Midbrain (tissue), 1 donor: ENCODE data around the gene IP6K2.

ENCODE experiments used
- DNase-seq: peaks from one replicate; lab custom pipeline; 2025; lab: John Stamatoyannopoulos, UW

Gene IP6K2

DNA sequence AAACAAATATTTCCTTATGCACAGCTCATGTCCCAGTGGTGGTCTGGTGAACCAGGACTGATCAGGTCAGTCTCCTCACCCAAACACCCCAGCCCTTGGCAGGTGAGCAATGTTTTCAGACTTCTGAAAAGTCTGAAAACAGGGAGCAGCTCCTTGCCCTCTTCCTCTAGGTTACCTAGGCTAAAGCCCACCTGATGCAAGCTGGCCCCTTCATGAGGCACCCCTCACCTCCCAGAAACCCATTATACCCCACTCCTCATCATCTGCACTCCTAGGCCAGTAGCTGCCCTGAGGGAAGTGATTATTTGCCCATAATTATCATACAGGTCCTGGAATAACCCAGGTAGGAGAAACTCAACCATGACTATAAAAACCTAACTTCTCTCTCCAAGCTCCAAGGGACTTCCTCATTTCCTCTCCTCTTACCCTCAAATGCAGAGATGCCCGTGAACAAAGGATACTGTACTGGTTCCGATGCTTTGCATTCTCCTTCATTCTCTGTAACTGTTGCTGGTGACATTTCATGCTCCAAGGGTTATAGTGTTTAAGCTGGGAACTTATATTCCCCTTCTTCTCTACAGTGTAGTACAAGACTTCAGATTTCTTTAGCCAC is 26.1 kb downstream of the IP6K2 start:
- no peak for DNase-seq

DNA sequence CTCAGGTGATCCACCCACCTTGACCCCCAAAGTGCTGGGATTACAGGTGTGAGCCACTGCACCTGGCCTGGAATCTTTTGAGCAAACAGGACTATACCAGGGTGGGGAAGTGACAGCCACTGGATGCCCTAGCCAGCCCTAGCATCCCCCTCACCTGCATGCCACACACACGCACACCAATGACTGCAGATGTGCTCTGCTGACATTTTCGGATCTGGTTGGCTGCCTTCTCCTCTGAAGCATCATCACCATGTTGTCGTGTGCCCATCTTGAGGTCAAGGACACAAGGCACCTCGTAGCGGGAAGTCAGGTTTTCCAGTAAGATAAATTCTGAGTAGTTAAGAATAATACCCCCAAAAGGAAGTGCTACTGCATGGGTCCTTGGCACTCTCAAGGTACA is 27.6 kb downstream of the IP6K2 start:
- no peak for DNase-seq

DNA sequence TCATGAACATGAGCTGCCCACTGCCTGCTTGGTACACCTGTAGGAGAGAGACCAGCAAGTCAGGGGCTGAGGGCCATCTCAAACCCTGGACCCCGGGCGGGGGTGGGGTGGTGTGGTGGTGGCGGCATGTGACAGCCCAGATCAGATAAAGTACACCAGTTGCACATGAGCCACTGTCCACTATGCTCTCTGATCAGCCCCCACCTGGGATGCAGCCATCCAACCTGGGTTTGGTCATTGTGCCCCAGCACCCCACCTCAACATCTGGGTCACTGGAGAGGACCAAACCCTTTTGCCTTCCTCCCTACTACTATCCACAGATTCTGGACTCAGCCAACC is 28.3 kb downstream of the IP6K2 start:
- DNase-seq, result no peak

DNA sequence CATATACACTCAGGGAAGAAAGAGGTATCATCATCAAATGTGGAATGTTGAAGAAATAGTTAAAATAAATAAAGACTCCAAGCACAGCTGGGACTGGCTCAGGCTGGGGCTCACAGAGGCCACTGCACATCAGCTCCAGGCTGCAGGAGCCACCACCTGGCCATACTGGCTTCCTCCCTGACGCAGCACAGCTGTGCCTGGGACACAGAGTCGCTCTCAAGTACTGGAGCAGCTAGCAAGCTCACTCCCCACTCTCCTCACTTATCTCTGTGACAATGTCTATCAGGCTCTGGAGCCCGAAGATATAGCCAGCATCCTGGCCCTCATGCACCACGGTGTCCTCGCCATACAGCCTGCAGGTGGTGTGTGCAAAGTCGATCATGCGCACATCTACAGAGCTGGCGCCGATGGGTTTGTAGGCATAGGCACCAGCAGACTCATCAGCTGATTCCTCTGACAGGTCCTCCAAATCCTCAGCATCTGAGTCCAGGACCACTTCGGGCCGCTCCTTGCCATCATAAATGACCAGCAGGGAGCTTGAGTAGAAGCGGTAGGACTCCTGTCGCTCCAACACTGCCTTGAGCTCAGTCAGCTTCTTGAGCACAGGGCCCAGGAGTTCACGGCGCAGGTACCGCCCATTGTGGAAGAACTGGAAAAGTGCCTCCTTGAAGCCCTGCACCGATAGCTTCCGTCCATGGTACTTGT is 28.8 kb downstream of the IP6K2 start:
- no peak for DNase-seq

DNA sequence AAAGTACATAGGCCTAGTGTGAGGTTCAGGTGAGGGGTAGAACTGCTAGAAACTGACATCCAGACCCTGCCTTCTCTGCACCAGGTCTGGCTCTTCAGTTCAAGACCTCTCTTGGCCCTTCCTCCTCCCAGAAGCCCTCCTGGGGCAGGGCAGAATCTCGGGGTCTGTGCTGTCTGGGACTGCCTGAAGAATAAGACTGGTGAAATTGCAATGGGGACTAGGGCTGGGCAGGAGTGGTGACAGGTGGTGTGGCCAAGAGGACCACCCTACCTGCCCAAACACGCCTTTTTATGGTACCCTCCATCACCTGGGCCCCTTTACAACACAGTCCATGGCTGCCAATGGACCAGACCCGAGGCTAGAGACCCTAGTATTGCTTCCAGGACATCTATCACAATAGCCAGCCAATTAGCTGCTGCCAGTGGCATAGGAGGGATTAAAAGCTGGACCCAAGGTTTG is 29.8 kb downstream of the IP6K2 start:
- DNase-seq, result no peak

DNA sequence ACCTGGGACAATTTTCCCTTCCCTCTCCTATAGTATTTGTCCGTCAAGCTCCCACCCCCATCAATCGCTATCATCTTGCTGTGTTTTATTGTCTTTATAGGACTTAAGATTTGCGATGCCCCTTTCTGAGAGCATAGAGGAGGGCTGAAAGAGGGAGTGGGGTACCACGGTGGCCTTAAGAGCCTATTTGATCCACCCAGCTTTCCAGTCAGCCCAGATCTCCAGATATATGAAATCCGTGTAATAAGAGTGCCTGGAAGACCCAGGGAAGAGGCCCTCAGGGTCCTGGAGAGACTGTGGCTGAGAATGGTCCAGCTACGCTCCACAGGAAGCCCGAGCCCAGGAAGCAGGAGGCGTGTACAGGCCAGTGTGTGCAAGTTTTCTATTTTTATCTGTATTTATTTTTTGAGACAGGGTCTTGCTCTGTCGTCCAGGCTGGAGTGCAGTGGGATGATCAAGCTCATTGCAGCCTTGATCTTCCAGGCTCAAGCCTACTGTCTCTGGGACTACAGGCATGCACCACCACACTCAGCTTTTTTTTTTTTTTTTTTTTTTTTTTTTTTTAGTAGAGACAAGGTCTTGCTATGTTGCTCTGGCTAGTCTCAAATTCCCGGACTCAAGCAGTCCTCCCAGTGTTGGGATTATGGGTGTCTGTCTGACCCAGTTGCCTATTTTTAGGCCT is 30.3 kb downstream of the IP6K2 start:
- no peak for DNase-seq

DNA sequence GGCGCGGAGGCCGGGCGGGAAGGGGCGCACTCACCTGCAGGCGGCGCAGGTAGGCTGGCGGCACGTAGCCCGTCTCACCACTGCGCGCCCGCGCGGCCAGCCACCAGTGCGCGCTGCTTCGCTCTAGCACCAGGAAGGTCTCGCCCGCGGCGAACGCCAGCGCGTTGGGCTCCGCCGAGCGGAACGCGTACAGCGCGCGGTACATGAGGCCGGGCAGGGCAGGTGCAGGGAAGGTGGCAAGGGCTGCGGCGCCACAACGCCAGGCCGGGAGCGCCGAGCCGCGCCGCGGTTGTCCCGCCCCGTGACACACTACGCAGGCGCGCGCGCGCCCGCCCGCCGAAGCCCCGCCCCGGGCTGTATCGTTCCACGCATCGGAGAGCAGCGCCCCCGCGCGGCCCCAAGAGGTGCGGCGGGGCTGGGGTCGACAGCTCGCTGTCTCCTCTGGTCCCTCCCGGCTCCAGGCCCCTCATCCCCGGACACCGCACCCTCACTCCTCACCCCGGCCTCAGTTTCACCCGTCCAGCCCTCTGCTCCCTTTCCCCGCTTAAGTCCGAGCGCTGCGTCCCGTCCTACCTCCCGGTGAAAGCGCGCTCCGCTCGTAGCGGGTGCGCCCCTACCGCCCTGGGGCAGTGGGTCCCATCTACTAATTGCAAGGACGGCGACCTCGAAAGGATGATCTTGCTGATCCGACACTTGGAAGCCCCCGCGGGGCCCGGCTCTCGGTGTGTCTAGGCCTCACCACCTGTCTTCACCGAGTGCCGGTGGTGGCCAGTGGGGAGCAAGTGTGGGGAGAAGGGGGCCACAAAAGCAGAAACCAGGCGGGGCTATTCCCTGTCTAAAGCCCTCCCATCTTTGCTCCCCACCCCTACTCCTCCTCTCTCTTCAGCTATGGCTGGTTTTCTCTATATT is 31.2 kb downstream of the IP6K2 start, which contains the start of gene NCKIPSD:
NCKIPSD (minus strand) TSS at position 313 of the 909 bp plus-strand sequence; CDS start at position 205, 108 bp downstream.
- DNase-seq, result peak; percentile 91

DNA sequence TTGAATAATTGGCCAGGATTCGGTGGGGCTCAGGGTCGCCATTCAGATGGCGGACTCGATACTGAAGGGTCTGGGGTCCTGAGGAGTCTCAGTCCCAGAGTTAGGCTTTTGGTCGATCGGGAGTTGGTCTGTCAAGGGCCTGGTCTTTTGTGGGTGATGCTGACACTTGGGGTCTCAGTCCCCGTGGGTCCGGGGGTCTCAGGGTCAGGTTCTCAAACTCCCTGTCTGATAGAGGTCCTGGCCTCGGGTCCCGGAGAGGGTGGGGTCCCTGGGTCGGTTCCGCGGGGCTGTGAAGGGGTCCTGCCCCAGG is 31.8 kb downstream of the IP6K2 start:
- no peak for DNase-seq

DNA sequence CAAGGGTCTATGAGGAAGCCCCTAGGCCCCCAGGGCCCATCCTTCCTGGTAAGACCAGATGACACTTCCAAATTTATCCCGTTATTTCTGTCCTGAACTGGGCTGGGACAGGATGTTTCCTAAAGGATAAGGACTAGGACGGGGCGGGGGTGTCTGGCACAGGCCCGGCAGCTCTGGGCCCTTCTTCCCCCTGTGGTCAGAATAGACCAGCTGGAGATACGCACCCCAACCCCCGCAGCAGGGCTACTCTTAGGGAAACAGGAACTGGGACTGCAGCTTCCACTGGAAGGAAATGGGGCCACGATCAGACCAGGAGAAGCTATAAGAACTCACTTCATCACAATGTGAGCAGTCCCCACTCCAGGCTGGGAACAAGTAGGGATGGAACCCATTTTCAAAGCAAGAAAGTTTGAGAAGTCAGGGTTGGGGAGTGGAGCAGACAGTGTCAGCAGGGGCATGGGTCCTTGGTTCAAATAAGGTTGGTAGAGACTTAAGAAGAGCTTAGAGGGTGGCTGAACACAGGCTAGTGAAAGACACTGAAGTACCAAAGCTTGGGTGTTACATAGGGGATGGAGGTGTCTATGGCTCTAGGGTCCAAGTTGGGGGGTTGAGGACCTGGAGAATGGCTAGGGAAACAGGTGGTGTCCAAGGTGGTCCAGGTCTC is 32.4 kb downstream of the IP6K2 start:
- no peak for DNase-seq

DNA sequence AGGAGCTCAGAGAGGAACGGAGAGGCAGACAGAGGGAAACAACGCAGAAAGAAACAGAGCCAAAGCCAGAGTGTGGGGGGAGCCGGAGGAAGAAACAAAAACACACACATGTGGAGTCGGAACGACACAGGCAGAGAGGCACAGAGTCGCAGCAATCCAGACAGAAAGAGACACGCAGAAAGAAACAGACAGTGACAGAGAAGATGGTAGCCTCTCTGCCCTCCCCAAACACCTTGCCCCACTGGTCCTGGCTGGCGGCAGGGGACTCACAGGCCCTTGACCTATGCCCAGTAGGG is 33.0 kb downstream of the IP6K2 start:
- DNase-seq, result no peak

DNA sequence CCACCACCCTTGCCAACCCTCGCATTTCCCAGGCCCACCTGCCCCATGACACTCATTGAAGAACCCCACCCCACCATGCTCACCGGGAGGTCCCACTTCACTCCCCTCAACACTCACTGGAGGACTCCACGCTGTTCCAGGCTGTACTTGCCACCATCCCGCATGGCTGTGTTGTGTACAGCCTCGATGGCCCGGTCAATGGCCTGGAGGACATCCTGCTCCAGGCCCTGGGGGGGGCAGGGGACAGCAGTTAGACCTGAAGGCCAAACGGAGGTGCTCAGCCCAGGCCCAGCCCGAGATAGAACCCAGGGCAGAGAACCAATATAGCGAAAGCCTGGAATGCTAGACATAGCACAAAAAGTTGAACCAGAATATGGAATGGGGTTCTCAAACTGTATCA is 34.2 kb downstream of the IP6K2 start:
- no peak for DNase-seq

DNA sequence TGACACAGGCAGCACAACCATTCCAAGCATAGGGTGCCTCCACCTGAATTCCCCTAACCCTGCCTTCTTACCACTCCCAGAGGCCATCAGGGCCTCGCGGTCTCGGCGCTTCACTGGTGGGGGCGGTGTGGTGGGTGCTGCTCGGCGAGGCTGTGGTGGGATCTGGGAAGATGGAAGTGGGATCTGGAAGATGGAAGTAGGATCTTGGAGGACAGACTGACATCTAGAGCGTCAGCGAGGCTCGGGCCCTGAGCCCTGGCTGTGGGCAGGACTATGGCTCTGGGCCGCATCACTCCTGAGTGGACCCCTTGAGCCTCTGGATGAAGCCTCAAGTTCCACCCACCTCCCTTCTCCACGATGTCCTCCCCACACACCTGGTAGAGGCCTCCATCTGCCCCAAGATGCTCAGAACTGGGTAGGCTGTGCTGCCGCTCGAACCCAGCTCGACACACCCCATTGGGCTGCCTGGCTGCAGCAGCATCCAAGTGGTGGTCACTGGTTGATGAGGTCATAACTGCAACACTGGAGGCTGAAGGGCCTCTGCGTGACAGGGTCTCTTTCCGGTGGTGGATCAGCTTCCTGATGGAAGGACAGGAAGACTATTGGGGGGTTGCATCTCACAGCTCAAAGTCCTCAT is 34.9 kb downstream of the IP6K2 start:
- no peak for DNase-seq

DNA sequence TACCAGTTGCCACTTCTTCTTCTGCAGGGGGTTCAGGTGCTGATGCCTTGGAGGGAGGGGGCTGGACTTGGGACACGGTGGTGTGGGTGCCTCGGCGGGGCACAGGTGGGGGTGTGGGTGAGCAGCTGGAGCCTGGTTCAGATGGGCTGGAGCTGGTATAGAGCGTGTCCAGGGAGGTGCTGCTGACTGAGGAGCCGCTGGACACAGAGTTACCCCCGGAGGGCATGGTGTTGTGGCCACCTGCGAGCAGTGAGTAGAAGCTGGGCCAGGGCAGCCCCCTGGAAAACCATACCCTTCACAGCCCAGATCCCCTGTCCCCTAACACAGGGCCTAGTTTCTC is 35.5 kb downstream of the IP6K2 start:
- DNase-seq, result no peak

DNA sequence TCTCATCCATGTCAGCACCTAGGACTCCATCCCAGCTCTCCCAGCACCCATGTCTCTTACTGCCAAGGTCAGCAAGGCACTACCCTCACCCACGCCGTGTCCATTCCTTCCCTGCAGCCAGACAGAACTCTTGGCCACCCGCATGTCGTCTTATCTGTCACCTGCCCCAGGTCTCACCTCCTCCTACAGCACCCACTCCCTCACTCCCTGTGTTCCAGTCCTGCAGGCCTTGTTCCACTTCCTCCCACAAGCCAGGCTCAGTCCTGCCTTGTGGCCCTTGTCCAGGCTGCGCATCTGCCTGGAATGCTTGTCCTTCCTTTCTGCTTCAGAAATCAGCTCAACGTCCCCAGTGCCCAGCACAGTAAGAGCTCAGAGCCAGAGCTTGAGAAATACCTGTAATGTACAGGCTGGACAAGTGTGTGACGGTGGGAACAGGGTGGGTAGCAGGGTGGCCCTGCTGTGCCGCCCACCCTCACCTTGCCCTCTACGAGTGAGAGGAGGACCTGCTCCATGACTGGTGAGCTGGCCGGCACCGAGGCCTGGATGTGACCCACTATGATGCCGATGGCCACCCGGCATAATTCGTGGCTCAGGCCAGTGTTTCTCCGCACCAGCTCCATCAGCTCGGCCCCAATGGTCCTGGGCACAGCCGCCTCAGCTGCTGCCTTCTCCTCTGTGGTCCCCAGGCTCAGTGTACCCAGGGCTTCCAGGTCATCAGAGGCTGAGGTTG is 36.0 kb downstream of the IP6K2 start:
- DNase-seq, result no peak

DNA sequence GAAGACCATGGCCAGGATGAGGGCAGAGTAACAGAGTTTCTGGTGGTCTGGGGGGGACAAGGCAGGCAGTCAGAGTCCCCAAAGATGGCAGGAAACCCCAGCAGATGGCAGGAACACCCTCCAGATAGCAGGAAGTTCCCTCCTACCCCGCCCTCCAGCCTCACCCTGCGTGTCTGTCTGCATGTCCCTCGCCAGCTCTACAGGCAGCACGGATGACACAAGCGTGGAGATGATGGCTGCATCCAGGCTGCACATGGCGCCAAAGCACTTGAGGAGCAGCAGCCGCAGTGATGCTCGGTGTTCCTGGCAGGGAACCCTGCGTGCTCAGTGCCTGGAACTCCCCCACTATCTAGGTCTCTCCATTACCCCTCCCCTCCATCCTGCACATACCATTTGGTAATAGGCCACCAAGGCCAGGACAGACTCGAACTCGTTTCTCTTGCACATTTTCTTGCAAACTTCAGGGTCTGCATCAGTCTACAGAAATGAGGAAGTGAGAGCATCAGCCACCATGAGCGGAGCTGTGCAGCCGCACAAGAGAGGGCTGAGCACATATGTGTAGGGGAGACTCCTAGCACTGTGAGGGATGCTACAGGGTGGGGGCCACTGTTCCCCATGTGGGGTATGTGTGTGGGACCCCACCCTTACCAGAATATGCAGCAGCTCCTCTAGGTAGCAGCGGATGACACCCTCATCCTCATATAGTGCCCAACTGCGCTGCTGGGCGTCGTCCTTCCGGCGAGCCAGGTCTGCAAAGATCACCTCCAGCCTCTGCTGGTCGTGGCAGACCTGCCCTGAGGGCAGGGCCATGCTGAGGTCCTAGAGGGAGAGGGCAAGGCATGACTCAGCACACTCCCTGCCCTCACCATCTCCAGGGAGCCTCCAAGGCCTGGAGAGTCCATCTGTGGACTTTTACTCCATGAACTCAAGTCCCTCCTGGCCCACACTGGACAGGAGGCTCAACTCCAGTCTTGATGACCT is 37.3 kb downstream of the IP6K2 start:
- no peak for DNase-seq

DNA sequence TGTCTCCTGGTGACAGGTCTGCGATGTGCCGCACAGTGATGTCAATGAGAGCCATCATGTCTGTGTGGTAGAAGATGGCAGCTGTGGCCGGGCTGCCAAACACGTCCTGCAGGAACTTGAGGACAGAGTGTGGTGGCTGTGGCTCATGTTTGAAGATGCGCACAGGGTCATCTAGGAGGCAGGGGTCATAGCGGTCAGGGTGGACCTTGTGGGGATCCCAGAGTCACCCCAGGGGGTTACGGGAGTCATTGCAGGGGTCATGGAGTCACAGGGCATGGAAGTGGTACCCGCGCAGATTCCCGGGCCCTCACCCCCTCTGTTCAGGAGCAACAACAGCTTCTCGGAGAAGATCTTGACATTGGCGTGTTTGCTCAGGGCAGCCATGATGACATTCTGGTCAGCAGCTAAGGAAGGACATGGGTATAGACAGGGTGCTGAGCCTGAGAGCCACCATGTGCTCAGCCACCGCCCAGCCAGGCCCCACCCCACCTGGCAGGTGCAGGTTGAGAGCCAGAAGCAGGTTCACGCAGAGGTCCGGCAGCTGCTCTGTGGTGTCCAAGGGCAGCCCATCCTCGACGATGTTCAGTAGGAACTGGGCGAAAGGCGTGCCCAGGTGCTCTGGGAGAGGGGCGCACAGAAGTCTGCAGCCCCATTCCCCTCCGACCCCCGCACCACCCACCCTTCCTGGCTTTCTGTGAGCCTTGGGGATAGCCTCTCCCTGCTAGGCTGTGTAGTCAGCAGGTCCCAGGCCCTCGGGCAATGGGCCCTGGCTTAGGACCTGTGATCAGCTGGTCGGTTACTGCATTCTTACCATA is 38.2 kb downstream of the IP6K2 start:
- no peak for DNase-seq

DNA sequence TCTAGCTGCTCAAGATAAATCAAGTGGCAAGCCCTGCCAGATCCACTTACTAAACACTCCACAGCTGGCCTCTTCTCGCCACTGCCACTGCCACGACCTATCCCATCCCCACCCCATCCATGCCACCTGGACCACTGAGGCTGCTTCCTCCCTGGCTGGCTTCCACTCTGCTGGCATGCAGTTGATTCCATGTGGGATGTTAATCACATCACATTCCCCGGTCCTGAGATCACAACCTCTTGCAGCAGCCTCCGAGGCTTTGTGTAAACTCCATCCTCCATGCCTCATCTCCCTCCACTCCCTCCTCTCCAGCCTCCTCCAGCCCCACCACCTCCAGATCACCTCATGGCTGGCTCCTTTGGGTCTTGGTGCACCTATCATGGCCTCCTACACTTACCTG is 39.0 kb downstream of the IP6K2 start:
- no peak for DNase-seq

DNA sequence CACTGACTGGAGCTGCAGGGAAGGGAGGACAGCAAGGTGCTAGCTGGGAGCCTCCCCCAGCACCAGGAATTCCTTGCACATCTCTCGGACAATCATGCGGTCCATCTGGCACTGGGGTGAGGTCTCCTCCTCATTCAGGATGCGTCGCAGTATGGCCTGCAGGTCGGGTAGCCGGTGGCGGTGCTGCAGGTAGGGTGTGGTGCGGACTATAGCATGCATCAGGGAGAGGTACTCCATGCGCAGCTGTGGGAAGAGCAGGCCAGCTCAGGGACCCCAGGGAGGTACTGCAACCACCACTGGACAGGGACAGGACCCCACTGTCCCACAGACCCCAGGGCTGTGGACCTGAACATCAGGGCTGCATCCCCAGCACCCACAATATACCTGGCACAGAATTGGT is 42.5 kb downstream of the IP6K2 start:
- no peak for DNase-seq

DNA sequence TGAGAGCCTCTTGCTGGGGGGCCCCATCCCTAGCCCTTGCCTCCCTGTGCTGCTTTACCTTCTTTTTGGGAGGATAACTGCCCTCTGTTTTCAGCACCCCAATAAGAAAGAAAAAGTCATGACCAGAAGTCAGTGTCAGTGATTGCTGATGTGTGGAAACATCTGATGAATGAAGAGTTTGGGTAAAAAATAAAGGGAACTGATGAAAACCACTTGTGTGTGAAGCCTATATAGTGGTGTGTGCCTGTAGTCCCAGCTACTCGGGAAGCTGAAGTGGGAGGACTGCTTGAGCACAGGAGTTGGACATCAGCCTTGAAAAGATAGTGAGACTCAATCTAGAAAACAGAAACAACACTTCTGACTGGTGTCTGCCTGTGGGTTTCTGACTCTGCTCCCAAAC is 44.5 kb downstream of the IP6K2 start:
- DNase-seq, result no peak
